Measurements from ENCODE around the gene KMT2E.
"Not testable (repeated sequence)": the region's sequence is repeated elsewhere in the genome, so short reads cannot be mapped to it uniquely, and the experiment has no call there.

The KMT2E gene

DNA sequence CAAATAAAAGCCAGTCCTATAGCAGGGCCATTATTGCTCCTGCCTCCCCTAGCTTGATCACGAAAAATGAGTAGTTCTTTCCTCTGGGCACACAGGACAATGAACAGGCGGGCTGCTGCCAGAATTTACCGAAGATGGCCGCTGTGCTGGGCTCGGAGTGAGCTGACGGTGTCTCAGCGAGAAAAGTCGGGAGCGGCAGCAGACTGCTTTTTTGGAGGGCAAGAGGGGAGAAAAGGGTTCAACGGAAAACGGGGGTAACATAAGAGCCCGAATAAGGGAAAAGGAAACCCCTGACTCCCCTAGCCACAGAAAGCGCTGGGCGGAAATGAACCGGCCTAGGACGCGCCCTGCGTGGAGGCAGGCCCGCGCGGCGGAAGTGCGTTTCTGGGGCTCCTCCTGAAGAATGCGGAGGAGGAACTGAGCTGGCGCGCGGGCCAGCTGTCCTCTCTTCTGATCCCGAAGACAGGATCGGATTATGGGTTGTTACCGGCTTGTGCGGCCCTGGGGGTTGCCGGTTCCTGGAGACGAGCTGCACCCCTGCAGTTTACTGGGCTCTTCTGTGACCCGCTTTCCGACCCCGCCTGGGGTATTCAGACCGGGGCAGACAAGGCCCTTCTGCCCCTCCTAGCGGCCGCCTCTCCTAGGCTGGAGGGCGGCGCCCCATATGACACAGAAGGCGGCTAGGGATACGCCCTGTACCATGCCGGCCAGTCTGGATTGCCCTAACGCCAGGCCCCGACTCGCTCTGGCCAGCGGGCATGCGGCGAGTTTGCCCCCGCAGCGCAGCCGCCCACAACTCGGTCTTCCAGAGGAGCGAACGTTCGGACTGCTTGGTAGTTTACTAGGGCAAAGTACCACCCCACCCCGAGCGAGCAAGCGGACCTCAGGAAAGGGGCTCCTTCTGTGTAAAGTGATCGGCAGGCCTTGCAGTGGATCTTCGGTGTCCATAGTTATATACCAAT lies 30.1 kb upstream of the KMT2E start:
- DNase-seq: peak; percentile 56 to 95 (median 90)

- no peak for DNase-seq
Observed at GRCh38 chr7:104984585-104985258, 29.3 kb upstream of the KMT2E start.

DNA sequence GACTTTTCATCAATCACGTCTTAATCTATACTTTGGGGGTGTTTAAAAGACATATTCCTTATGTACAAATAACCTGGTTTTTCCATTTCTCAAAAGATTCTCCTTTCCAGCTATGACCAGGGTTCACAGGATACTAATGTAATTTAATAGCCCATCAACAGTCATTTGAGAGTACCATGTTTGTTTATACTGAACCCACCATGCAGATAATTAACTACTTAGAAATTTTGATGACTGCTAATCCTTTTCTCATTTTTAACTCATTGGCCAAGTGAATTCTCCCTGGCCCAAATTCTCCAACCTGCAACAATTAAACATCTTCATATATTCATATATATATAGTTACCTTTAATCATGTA lies 28.8 kb upstream of the KMT2E start:
- no peak for DNase-seq

DNA sequence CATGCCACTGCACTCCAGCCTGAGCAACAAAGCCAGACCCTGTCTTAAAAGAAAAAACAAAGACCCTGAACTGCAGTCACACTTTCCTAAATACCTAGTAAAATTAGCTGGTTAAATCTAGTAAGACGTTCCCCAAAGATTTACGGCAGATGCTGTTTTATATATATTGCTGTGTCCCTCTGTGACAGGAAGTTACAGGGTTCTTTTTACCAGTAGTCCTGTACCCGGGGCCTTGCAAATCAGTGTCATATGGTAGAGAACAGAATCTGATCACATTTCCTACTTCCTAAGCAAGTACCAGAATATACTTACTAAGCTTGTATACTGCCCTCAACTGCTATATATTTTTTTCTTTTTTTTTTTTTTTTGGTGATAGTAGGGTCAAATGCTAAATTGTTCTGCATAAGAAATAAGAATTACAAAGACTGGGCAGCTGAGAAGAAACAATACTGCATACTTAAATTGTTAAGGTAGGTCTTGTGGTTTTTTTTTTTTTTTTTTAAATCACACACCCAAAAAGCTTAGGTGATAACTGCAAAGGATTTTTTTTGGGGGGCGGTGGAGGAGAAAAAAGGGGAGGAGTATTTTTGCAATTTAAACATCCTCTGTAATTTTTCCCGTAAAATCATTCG lies 27.3 kb upstream of the KMT2E start:
- no peak for DNase-seq

DNA sequence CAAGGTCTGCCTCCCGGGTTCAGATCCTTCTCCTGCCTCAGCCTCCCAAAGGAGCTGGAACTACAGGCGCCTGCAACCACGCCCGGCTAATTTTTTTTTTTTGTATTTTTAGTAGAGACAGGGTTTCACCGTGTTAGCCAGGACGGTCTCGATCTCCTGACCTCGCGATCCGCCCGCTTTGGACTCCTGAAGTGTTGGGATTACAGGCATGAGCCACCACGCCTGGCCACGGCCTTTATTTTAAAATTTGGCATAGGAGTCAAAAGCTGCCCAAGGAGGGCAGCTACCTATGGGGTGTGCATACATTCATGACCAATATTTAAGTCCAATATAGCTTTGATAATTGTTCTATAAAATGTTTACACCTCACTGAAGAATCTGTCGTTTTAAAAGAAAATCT lies 26.6 kb upstream of the KMT2E start:
- not testable (repeated sequence) for DNase-seq

- no peak for DNase-seq
Observed at GRCh38 chr7:104990983-104991382, 23.0 kb upstream of the KMT2E start.

GRCh38 chr7:104992306-104992705 lies 21.7 kb upstream of the KMT2E start:
- DNase-seq: no peak

GRCh38 chr7:104993217-104993862 lies 20.7 kb upstream of the KMT2E start:
- no peak for DNase-seq

DNA sequence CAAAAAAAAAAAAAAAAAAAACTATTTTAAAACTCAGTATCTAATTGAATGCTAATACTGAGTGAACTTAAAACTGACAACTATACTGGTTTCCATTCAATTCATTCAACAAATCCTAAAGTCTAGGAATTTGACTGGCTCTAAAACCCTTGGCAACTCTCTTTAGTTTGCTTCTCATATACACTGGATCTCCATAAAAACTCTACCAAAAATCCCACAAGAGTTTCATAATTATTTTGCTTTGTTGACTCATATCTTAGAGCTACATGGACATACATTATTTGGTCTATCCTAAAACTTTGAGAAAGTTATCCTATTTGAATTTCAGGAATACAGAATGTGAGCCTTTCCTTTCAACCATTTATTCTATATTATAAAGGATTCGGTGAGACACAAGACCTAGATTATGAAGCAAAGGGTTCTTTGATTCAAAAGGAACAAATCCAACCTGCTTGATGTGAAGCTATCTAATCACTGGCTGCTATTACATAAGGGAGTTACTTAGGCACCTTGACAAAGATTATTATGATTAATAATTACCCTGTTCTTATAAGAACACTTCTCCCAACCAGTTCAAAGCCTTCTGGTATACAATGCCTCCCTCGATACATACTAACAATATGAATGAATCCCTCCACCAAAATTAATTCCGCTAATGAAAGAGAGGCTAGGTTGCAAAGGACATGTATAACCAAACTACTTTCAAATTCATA lies 15.8 kb upstream of the KMT2E start:
- DNase-seq: no peak

GRCh38 chr7:105000200-105000599 lies 13.8 kb upstream of the KMT2E start:
- no peak for DNase-seq

- DNase-seq: no peak
Observed at GRCh38 chr7:105000927-105001336, 13.1 kb upstream of the KMT2E start.

DNA sequence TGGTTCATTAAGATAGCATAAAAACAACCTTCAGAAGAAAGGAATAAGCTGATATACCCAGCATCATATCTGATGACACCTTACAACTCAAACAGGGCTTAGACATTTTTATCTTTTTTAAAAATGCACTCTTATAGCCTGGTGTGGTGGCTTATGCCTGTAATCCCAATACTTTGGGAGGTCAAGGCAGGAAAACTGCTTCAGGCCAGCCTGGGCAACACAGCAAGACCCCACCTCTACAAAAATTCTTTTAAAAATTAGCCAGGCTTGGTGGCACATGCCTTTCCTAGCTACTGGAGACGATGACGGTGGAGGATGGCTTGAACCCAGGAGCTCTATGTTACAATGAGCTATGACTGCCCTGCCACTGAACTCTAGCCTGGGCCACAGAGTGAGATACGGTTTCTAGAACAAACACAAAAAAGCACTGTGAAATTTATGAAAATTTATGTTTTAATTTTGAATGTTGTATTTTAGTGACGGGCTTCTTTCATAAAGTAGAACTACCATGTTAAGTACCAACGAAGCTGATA lies 12.3 kb upstream of the KMT2E start:
- DNase-seq: no peak

DNA sequence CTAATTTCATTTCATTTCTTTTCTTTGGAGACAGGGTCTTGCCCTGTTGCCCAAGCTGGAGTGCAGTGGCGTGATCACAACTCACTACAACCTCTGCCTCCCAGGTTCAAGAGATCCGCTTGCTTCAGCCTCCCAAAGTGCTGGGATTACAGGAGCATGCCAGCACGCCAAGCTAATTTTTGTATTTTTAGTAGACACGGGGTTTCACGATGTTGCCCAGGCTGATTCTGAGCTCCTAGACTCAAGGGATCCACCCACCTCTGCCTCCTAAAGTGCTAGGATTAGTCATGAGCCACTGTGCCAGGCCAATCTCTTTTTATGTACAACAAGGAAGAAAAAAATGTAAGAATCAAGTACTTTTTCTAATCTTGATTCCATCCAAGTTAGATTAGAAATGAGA lies 10.7 kb upstream of the KMT2E start:
- peak in 1 of 14 donors; percentile 23 for DNase-seq

- no peak for DNase-seq
Observed at GRCh38 chr7:105003872-105004510, 10.0 kb upstream of the KMT2E start.

GRCh38 chr7:105005006-105005405 lies 9.0 kb upstream of the KMT2E start:
- DNase-seq: not testable (repeated sequence)

DNA sequence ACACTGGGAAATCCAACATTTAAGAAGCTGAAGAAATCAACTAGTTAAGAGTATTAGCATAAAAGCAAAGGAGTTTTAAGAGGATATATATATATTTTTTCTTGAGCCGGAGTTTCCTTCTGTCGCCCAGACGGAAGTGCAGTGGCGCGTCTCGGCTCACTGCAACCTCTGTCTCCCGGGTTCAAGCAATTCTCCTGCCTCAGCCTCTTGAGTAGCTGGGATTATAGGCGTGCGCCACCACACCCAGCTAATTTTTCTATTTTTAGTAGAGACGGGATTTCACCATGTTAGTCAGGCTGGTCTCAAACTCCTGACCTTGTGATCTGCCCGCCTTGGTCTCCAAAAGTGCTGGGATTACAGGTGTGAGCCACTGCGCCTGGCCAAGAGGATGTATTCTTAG lies 8.5 kb upstream of the KMT2E start:
- not testable (repeated sequence) for DNase-seq

- no peak for DNase-seq
Observed at GRCh38 chr7:105006367-105007136, 7.5 kb upstream of the KMT2E start.

- DNase-seq: no peak
Observed at GRCh38 chr7:105007298-105007697, 6.7 kb upstream of the KMT2E start.

- peak in 1 of 14 donors; percentile 54 for DNase-seq
Observed at GRCh38 chr7:105009667-105010503, 4.1 kb upstream of the KMT2E start.
